GM18858 (cell line): ENCODE data around the gene CNEP1R1.

Source experiments
- ATAC-seq: cut with Tn5 transposase; IDR thresholded peaks from one replicate; pipeline ENCODE4 v1.9.1; 2021; ENCODE audit not compliant: unreplicated experiment

Gene CNEP1R1

GRCh38 chr16:50059669-50060068, 34.6 kb downstream of the CNEP1R1 start:
- no peak for ATAC-seq

- no peak for ATAC-seq
Measured at GRCh38 chr16:50061326-50061725, 36.3 kb downstream of the CNEP1R1 start.

GRCh38 chr16:50065241-50065623, 40.2 kb downstream of the CNEP1R1 start:
- no peak for ATAC-seq

GRCh38 chr16:50065624-50066481, 40.8 kb downstream of the CNEP1R1 start, which contains the start of gene HEATR3:
Gene HEATR3, plus strand, starts transcription at chr16:50065970. Its CDS starts 162 bp downstream, at chr16:50066132.
- ATAC-seq: peak; percentile 57

GRCh38 chr16:50066482-50067289, 41.7 kb downstream of the CNEP1R1 start:
- ATAC-seq: no peak

- ATAC-seq: peak; percentile 28
Measured at GRCh38 chr16:50067290-50067853, 42.3 kb downstream of the CNEP1R1 start.

- ATAC-seq: no peak
Measured at GRCh38 chr16:50068550-50068949, 43.5 kb downstream of the CNEP1R1 start.

- ATAC-seq: no peak
Measured at GRCh38 chr16:50069060-50069459, 44.0 kb downstream of the CNEP1R1 start.

GRCh38 chr16:50071075-50071671, 46.1 kb downstream of the CNEP1R1 start:
- ATAC-seq: no peak

GRCh38 chr16:50072730-50073129, 47.7 kb downstream of the CNEP1R1 start:
- ATAC-seq: no peak

- no peak for ATAC-seq
Measured at GRCh38 chr16:50079397-50080140, 54.5 kb downstream of the CNEP1R1 start.

GRCh38 chr16:50081428-50082018, 56.5 kb downstream of the CNEP1R1 start:
- no peak for ATAC-seq

GRCh38 chr16:50083996-50084395, 59.0 kb downstream of the CNEP1R1 start:
- no peak for ATAC-seq

GRCh38 chr16:50086176-50086575, 61.2 kb downstream of the CNEP1R1 start:
- no peak for ATAC-seq
